ENCODE results near the gene MCRIP1. TPM values are rescaled to one million over a fixed set of nuclear protein-coding genes. Genes with fewer than 3 reads are reported as not detected.

Gene MCRIP1
- total and polyA plus RNA-seq, 2 of the 13 experiments (the other 11 are each of a cell fraction or from before 2014, with no cell fraction given), result 79.7 to 84.9 TPM

DNA sequence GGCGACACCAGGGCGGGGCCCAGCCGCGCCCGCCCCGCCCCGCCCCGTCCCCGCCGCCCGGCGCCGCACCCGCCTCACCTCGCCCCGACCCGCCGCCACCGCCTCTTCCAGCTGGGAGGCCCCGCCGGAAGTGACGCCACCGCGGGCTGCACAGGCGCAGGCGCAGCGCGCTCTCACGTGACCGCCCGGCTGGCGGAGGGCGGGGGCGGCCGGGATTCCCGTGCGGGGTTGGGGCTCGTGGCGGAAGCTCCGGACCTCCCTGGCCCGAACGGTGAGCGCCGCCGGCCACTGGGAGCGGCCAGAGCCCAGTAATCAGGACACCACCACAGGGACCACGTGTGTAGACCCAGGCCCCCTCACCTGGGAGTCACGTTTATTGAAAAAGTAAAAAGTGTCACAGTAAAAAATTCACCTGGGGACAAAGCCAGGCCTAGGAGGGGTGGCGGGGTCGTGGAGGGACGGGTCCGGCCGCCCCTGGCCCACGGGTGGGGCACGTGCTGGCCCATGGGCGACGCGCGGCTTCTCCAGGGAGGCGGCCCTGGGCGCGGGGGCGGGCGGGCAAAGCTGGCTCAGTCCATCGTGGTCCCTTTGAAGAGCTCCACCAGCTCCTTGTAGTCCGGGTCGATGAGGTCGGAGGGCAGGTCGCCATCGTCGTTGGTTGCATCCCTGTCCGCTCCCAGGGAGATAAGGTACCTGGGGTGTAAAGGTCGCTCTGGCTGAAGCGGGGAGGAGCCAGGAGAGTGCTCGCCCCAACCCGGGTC lies at the start of gene MCRIP1 (continued):
- peak; percentile 93 for TF ChIP-seq ZNF883 (CRISPR knock-in tag; IDR thresholded peaks at IDR 0.05; ENCODE audit: not compliant biosample characterization)
- TF ChIP-seq, protein P1, sequence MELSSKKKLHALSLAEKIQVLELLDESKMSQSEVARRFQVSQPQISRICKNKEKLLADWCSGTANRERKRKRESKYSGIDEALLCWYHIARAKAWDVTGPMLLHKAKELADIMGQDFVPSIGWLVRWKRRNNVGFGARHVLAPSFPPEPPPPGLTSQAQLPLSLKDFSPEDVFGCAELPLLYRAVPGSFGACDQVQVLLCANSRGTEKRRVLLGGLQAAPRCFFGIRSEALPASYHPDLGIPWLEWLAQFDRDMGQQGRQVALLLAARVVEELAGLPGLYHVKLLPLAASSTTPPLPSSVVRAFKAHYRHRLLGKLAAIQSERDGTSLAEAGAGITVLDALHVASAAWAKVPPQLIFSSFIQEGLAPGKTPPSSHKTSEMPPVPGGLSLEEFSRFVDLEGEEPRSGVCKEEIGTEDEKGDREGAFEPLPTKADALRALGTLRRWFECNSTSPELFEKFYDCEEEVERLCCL (CRISPR knock-in tag; IDR thresholded peaks at IDR 0.05; ENCODE audit: borderline replicate concordance), result no peak
- TF ChIP-seq, protein P2, sequence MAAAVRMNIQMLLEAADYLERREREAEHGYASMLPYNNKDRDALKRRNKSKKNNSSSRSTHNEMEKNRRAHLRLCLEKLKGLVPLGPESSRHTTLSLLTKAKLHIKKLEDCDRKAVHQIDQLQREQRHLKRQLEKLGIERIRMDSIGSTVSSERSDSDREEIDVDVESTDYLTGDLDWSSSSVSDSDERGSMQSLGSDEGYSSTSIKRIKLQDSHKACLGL (CRISPR knock-in tag; IDR thresholded peaks at IDR 0.05), result peak; percentile 82
- no peak for TF ChIP-seq ZFP62 (CRISPR knock-in tag; IDR thresholded peaks at IDR 0.05)
- TF ChIP-seq SIX4 (CRISPR knock-in tag; IDR thresholded peaks at IDR 0.05), result no peak
- 0 out of 2 replicates have a peak, but pooled peaks have one; percentile 57 for TF ChIP-seq RELA (CRISPR knock-in tag; IDR thresholded peaks at IDR 0.05)
- peak; percentile 79 for TF ChIP-seq SMYD3 (CRISPR knock-in tag; IDR thresholded peaks at IDR 0.05)
- TF ChIP-seq MED8 (CRISPR knock-in tag; IDR thresholded peaks at IDR 0.05; ENCODE audit: insufficient replicate concordance), result peak; percentile 68
- TF ChIP-seq CAMTA2 (CRISPR knock-in tag; IDR thresholded peaks at IDR 0.05; ENCODE audit: borderline replicate concordance), result peak; percentile 17
- no peak for TF ChIP-seq ATF1 (CRISPR knock-in tag; IDR thresholded peaks at IDR 0.05)
- TF ChIP-seq DR1 (CRISPR knock-in tag; IDR thresholded peaks at IDR 0.05), result peak; percentile 34; the same call in 1 of the 2 replicates
- no peak for TF ChIP-seq NR3C1 (CRISPR knock-in tag; IDR thresholded peaks at IDR 0.05)
- TF ChIP-seq, protein P3, sequence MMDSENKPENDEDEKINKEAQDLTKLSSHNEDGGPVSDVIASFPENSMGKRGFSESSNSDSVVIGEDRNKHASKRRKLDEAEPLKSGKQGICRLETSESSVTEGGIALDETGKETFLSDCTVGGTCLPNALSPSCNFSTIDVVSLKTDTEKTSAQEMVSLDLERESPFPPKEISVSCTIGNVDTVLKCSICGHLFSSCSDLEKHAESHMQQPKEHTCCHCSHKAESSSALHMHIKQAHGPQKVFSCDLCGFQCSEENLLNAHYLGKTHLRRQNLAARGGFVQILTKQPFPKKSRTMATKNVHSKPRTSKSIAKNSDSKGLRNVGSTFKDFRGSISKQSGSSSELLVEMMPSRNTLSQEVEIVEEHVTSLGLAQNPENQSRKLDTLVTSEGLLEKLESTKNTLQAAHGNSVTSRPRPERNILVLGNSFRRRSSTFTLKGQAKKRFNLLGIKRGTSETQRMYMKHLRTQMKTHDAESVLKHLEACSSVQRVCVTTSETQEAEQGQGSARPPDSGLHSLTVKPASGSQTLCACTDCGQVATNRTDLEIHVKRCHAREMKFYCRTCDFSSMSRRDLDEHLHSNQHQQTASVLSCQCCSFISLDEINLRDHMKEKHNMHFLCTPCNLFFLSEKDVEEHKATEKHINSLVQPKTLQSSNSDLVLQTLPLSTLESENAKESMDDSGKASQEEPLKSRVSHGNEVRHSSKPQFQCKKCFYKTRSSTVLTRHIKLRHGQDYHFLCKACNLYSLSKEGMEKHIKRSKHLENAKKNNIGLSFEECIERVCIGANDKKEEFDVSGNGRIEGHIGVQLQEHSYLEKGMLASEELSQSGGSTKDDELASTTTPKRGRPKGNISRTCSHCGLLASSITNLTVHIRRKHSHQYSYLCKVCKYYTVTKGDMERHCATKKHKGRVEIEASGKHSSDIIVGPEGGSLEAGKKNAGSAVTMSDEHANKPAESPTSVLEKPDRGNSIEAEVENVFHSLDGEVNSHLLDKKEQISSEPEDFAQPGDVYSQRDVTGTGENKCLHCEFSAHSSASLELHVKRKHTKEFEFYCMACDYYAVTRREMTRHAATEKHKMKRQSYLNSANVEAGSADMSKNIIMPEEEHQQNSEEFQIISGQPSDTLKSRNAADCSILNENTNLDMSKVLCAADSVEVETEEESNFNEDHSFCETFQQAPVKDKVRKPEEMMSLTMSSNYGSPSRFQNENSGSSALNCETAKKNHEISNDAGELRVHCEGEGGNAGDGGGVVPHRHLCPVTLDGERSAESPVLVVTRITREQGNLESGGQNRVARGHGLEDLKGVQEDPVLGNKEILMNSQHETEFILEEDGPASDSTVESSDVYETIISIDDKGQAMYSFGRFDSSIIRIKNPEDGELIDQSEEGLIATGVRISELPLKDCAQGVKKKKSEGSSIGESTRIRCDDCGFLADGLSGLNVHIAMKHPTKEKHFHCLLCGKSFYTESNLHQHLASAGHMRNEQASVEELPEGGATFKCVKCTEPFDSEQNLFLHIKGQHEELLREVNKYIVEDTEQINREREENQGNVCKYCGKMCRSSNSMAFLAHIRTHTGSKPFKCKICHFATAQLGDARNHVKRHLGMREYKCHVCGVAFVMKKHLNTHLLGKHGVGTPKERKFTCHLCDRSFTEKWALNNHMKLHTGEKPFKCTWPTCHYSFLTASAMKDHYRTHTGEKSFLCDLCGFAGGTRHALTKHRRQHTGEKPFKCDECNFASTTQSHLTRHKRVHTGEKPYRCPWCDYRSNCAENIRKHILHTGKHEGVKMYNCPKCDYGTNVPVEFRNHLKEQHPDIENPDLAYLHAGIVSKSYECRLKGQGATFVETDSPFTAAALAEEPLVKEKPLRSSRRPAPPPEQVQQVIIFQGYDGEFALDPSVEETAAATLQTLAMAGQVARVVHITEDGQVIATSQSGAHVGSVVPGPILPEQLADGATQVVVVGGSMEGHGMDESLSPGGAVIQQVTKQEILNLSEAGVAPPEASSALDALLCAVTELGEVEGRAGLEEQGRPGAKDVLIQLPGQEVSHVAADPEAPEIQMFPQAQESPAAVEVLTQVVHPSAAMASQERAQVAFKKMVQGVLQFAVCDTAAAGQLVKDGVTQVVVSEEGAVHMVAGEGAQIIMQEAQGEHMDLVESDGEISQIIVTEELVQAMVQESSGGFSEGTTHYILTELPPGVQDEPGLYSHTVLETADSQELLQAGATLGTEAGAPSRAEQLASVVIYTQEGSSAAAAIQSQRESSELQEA (CRISPR knock-in tag; IDR thresholded peaks at IDR 0.05; ENCODE audit: not compliant biosample characterization), result peak; percentile 79
- no peak for TF ChIP-seq FIP1L1 (IDR thresholded peaks at IDR 0.05; ENCODE audit: borderline replicate concordance, insufficient read depth, low read depth, low read length)
